ENCODE measurements around the gene NAV3.

- TF ChIP-seq CTCF (IDR thresholded peaks at IDR 0.05; ENCODE audit: low read depth, low read length, poor library complexity, severe bottlenecking) (no peak), EZH2phosphoT487 (IDR thresholded peaks at IDR 0.05; ENCODE audit: borderline replicate concordance, low read length) (no peak)
These were observed 396.1 kb downstream of the NAV3 start for GRCh38 chr12:78226763-78227162.
